ENCODE results near the gene ANKRD30B.
"Not testable (repeated sequence)": the region's sequence is repeated elsewhere in the genome, so short reads cannot be mapped to it uniquely, and the experiment has no call there.

Gene ANKRD30B

DNA sequence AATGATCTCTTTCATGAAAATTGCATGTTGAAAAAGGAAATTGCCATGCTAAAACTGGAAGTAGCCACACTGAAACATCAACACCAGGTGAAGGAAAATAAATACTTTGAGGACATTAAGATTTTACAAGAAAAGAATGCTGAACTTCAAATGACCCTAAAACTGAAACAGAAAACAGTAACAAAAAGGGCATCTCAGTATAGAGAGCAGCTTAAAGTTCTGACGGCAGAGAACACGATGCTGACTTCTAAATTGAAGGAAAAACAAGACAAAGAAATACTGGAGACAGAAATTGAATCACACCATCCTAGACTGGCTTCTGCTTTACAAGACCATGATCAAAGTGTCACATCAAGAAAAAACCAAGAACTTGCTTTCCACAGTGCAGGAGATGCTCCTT, 103.6 kb downstream of the ANKRD30B start:
- DNase-seq (ENCODE audit: low read depth), result not testable (repeated sequence)

DNA sequence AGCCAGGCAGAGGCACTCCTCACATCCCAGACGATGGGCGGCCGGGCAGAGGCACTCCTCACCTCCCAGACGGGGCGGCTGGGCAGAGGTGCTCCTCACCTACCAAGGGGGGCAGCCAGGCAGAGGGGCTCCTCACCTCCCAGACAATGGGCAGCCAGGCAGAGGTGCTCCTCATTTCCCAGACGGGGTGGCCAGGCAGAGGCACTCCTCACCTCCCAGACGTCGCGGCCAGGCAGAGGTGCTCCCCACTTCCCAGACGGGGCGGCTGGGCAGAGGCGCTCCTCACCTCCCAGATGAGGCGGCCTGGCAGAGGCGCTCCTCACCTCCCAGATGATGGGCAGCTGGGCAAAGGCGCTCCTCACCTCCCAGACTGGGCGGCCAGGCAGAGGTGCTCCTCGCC, 107.7 kb downstream of the ANKRD30B start:
- not testable (repeated sequence) for DNase-seq (ENCODE audit: low read depth)

DNA sequence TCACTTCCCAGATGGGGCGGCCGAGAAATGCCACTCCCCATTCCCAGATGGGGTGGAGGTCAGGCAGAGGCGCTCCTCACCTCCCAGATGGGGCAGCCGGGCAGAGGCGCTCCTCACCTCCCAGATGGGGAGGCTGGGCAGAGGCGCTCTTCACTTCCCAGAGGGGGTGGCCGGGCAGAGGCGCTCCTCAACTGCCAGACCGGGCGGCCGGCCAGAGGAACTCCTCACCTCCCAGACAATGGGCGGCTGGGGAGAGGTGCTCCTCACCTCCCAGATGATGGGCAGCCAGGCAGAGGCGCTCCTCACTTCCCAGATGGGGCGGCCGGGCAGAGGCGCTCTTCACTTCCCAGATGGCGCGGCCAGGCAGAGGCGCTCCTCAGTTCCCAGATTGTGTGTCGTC, 108.3 kb downstream of the ANKRD30B start:
- not testable (repeated sequence) for DNase-seq (ENCODE audit: low read depth)

DNA sequence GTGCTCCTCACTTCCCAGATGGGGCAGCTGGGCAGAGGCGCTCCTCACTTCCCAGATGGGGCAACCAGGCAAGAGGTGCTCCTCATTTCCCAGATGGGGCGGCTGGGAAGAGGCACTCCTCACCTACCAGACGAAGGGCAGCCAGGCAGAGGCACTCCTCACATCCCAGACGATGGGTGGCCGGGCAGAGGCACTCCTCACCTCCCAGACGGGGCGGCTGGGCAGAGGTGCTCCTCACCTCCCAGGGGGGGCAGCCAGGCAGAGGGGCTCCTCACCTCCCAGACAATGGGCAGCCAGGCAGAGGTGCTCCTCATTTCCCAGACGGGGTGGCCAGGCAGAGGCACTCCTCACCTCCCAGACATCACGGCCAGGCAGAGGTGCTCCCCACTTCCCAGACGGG, 110.5 kb downstream of the ANKRD30B start:
- not testable (repeated sequence) for DNase-seq (ENCODE audit: low read depth)

DNA sequence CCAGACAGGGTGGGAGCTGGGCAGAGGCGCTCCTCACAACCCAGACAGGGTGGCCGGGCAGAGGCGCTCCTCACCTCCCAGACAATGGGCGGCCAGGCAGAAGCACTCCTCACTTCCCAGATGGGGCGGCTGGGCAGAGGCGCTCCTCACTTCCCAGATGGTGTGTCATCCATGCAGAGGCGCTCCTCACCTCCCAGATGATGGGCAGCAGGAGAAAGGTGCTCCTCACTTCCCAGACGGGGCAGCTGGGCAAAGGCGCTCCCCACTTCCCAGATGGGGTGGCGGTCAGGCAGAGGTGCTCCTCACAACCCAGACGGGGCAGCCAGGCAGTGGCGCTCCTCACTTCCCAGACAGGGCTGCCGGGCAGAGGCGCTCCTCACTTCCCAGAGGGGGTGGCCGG, 112.0 kb downstream of the ANKRD30B start:
- not testable (repeated sequence) for DNase-seq (ENCODE audit: low read depth)

DNA sequence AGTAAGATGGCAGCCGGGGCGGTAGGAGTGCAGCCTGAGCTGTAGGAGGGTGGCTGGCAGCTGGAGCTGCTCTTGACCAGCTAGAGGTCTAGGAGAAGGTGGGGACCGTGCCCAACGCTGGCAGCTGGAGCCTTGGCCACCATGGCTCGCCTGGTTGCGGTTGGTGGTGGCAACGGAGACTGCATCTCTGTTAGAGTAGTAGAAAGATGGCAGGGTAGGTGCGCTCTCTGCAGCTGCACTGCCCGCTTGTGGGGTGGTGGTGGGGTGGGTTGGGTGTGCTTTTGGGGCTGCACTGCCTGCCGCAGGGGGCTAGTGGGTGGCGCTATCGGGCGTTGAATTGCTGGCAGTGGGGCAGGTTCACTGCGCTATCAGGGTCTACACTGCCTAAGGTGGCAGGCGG, 118.5 kb downstream of the ANKRD30B start:
- not testable (repeated sequence) for DNase-seq (ENCODE audit: low read depth)

DNA sequence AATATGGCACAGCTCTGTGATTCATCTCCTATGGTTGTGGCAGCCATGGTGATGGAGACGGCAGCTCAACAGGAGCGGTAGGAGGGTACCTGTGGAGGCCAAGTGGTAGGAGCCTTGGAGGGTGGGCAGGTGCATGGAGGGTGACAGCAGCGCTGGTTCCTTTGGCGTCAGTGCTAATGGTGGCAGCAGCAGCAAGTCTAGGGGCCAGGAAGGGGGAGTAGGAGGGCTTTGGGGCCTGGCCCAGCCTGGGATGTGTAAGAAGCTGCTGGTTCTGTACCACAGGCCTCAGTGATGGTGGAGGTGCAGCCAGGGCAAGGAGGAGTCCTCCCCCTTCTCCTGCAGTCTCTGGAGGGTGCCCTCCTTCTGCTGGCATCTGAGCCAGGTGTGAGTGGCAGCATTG, 120.0 kb downstream of the ANKRD30B start:
- DNase-seq (ENCODE audit: low read depth), result not testable (repeated sequence)

DNA sequence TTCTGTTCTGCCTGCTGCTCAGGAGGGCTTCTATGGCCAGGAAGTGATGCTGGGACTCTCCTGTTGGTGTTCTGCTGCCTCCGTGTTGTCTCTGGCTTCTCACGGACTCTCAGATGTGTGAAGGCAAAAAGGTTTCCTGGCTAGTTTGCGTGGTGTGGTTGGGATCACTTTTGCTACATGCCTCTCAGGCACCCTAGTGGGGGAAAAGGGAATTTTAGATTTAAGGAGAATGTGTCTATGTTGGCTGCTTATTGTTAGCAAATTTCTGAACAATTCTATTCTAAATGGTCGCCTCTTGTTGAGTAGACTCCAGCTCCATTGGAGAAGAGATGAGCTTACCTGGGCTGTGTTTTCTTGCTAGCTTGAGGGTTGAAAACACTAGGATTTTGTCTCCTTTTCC, 120.9 kb downstream of the ANKRD30B start:
- not testable (repeated sequence) for DNase-seq (ENCODE audit: low read depth)

DNA sequence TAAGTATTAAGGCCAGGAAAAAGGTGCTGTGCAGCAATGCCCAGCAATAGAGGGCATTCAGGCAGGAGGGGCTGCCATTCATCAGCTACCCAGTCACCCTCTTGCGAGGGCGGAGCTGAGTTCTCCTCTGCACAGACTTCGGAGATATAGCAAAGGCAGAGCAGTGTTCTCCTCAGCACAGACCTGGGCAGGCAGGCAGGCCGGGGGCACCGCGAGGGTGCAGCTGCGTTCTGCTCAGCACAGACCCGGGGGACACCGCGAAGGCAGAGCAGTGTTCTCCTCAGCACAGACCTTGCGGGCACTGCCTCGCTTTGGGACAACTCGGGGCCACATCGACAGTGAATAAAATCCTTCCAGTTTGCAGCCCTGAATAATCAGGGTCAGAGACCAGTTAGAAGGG, 130.9 kb downstream of the ANKRD30B start:
- not testable (repeated sequence) for DNase-seq (ENCODE audit: low read depth)

DNA sequence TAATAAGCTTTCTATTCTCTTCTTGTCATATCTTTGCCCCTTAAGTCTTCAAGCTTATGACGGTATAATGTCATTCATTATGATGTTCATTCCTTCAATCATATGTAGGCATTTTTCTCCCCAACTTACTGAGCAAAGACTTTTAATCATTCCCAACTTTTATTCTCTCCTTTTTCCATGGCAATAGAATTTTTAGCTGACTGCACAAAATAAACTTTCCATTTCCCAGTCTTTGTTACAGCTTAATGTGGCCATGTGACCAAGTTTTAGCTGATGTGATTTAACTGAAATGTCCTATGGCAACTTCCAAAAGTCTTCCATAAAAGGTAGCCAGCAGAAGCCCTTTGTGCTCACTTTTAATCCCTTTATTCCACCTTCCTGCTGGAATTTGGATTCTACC, 152.5 kb downstream of the ANKRD30B start:
- DNase-seq (ENCODE audit: low read depth), result no peak

Data from stimulated activated CD8-positive, alpha-beta memory T cell treated with anti-CD3 and anti-CD28 coated beads, Interleukin-12 subunit alpha, Interleukin-12 subunit beta, amount 100 ng/mL, for 4 hours (primary cell).